ENCODE results near the gene DDX1. TPM values are rescaled to one million over a fixed set of nuclear protein-coding genes. Genes with fewer than 3 reads are reported as not detected.

The DDX1 gene
- total and polyA plus RNA-seq, 2 donors (not counting 3 experiments of a cell fraction or from before 2014, with no cell fraction given) = 41.2 to 117 TPM

DNA sequence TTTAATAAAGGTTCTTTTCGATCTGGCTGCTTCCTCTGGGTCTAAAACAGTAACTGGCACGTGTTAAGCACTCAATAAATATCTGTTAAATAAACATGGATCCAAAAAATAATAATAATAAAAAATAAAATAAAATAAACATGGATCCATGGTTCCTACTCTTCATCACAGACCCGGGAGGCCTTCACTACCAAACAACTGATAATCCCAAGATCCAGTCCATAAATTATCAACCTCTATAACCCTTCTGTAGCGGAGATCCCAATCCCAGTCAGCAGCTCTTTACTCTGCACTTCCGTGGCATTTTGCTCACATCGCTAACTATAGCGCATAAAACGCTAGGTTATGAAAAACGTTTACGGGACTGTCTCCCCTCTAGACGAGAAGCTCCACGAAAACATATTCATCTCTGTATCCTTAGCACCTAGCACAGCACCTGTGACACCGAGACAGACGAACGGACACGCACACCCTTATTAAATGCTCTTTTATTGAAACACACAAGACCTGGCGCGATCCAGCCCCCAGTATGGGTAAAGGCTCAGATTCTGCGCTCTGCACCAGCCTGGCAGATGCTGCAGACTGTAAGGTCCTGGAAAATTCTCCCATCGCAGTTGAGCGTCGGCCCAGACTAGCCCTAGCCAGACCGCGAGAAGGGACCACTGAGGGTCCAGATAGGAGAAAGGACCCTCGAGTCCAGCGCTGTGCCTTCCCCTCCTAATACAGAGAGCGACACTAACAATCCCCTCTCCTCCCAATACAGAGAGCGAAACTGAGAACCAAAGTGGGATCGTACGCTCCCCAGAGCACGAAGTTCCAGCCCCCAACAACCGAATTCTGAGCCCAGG, 31.3 kb upstream of the DDX1 start:
- DNase-seq (ENCODE audit: low read depth, low spot score) (peak; percentile 69), FAIRE-seq (no peak)
- H3K27me3 ChIP-seq (ENCODE audit: control insufficient read depth in 2 of 2, insufficient read depth in 2 of 2, low read length in 2 of 2) = no peaks in the 10 kb centered on the region
- intact Hi-C loops (cut with micrococcal nuclease) (loop anchor here (2.0 kb wide), 2 partner anchors 68 to 336 kb away; no protein-coding TSS in a partner anchor), dilution Hi-C loops (cut with MboI; ENCODE audit: extremely low pct_ligation_motif_present, low sequenced_read_pairs) (no loop called here)
- no peaks in the 10 kb centered on the region for H3K9me3 ChIP-seq (replicated peaks; ENCODE audit: control insufficient read depth, insufficient read depth, low read length)
- peak overlapping the region; percentile 81 for H3K4me2 ChIP-seq (ENCODE audit: insufficient read depth, low read length)
- H3K4me1 ChIP-seq (ENCODE audit: control insufficient read depth, extremely low read depth, insufficient read depth, low read length) = peaks cover 19% of the 10 kb centered on the region
- ChIA-PET POLR2A (interaction anchor here (0.9 kb wide), 1 partner anchor 13 kb away, joined by 4 read pairs; no protein-coding TSS in a partner anchor), CTCF (interaction anchor here (0.7 to 3.8 kb wide), 6 partner anchors 16 to 30 kb away, joined by 3 to 87 read pairs (median 4); no protein-coding TSS in a partner anchor)
- no TSS peak for BruUV-seq (replicated peaks)
- H3K4me3 ChIP-seq (replicated peaks in 1 of 3; ENCODE audit: insufficient read depth in 1 of 3, low read depth in 1 of 3, low read length in 3 of 3) = peak overlapping the region; percentile 86 to 100 (median 93)
- H3K27ac ChIP-seq (ENCODE audit: insufficient read depth, low read depth, low read length) = peak overlapping the region; percentile 73
- peak overlapping the region; percentile 67 for H3K9ac ChIP-seq (replicated peaks; ENCODE audit: extremely low read depth, insufficient read depth, low read length)
- peaks cover 2% of the 10 kb centered on the region for H4K20me1 ChIP-seq (replicated peaks; ENCODE audit: control insufficient read depth, extremely low read depth, insufficient read depth, low read length)
- H3K9me1 ChIP-seq (replicated peaks; ENCODE audit: control insufficient read depth, extremely low read depth, insufficient read depth, low read length) = no peaks in the 10 kb centered on the region
- H3K36me3 ChIP-seq (ENCODE audit: control insufficient read depth in 2 of 2, extremely low read depth in 1 of 2, insufficient read depth in 2 of 2, low read length in 2 of 2) = peaks cover 0 to 2% of the 10 kb centered on the region in 2 experiments
- peaks cover 30% of the 10 kb centered on the region for H3K79me2 ChIP-seq (ENCODE audit: control insufficient read depth, insufficient read depth, low read length)
- TF ChIP-seq, protein P1, sequence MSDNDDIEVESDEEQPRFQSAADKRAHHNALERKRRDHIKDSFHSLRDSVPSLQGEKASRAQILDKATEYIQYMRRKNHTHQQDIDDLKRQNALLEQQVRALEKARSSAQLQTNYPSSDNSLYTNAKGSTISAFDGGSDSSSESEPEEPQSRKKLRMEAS (IDR thresholded peaks at IDR 0.05; ENCODE audit: insufficient read depth, insufficient read length) = no peak
- TF ChIP-seq FOS (IDR thresholded peaks at IDR 0.05; ENCODE audit: borderline replicate concordance, insufficient read depth, low read length) = peak; percentile 6
- H2AFZ ChIP-seq (ENCODE audit: low read depth, low read length) = peak overlapping the region; percentile 100

DNA sequence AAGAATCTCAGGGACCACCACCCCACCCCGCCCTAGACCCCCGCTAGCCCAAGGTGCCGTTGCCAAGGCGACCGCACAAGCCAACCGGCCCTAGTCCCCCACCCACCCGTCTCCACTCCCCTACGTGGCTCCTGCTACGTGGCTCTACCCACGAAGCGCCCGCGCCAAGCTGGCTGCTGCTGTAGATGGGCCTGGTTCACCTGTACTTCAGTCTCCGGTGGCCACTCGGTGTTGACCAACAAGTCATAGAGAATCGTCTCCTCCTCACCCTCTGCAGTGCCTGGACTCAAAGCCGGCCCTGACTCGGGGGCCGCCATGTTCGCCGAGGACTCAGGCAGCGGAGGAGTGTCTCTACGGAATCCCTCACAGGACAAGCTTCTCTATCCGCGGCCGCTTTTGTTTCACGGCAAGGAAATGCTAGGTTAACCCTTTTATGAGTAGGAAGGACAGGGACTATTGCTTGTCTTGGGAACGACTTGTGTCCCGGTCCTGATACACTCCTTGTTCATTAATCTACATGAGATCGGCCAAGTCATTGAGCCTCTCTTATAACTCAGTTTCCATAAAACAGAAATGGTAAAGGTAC, 30.6 kb upstream of the DDX1 start, which contains the start of gene NBAS:
NBAS (minus strand) TSS at position 347 of the 586 bp plus-strand sequence; CDS start at position 317, 30 bp downstream.
- Histone ChIP-seq H3K4me2 (ENCODE audit: insufficient read depth, low read length) (peak within 1 kb of the TSS; percentile 99), H3K9me1 (replicated peaks; ENCODE audit: control insufficient read depth, extremely low read depth, insufficient read depth, low read length) (no peaks in the 10 kb centered on the region), H3K4me1 (ENCODE audit: control insufficient read depth, extremely low read depth, insufficient read depth, low read length) (peaks cover 19% of the 10 kb centered on the region), H3K9ac (replicated peaks; ENCODE audit: extremely low read depth, insufficient read depth, low read length) (peak within 1 kb of the TSS; percentile 67), H3K27me3 (ENCODE audit: control insufficient read depth in 2 of 2, insufficient read depth in 2 of 2, low read length in 2 of 2) (no peaks in the 10 kb centered on the region), H2AFZ (ENCODE audit: low read depth, low read length) (peak within 1 kb of the TSS; percentile 100), H3K36me3 (ENCODE audit: control insufficient read depth in 2 of 2, extremely low read depth in 1 of 2, insufficient read depth in 2 of 2, low read length in 2 of 2) (no peaks in the 10 kb centered on the region), H3K4me3 (replicated peaks in 1 of 3; ENCODE audit: insufficient read depth in 1 of 3, low read depth in 1 of 3, low read length in 3 of 3) (peak within 1 kb of the TSS; percentile 86 to 100 (median 93)), H3K27ac (ENCODE audit: insufficient read depth, low read depth, low read length) (peak within 1 kb of the TSS; percentile 73), H3K9me3 (replicated peaks; ENCODE audit: control insufficient read depth, insufficient read depth, low read length) (no peaks in the 10 kb centered on the region), H4K20me1 (replicated peaks; ENCODE audit: control insufficient read depth, extremely low read depth, insufficient read depth, low read length) (peaks cover 2% of the 10 kb centered on the region), H3K79me2 (ENCODE audit: control insufficient read depth, insufficient read depth, low read length) (peaks cover 30% of the 10 kb centered on the region)
- dilution Hi-C loops (cut with MboI; ENCODE audit: extremely low pct_ligation_motif_present, low sequenced_read_pairs) = no loop called here
- ChIA-PET POLR2A (interaction anchor here (0.8 to 0.9 kb wide), 2 partner anchors 12 to 16 kb away, joined by 3 to 4 read pairs; no protein-coding TSS in a partner anchor), CTCF (interaction anchor here (0.7 to 3.8 kb wide), 5 partner anchors 16 to 29 kb away, joined by 3 to 87 read pairs (median 5); no protein-coding TSS in a partner anchor)
- BruUV-seq (replicated peaks) = no TSS peak
- FAIRE-seq = peak; percentile 89
- DNase-seq (ENCODE audit: low read depth, low spot score) = peak; percentile 89
- no peak for TF ChIP-seq FOS (IDR thresholded peaks at IDR 0.05; ENCODE audit: borderline replicate concordance, insufficient read depth, low read length)
- no peak for TF ChIP-seq MYC (IDR thresholded peaks at IDR 0.05; ENCODE audit: low read depth, low read length)
- TF ChIP-seq GATA2 (IDR thresholded peaks at IDR 0.05; ENCODE audit: insufficient read depth, insufficient read length, low read depth, low read length) = no peak
- TF ChIP-seq JUN (IDR thresholded peaks at IDR 0.05; ENCODE audit: borderline replicate concordance, insufficient read depth, insufficient read length, low read depth) = no peak
- TF ChIP-seq POLR2A (IDR thresholded peaks at IDR 0.05; ENCODE audit: low read depth, low read length) = peak; percentile 76
- TF ChIP-seq POLR2AphosphoS5 (IDR thresholded peaks at IDR 0.05; ENCODE audit: insufficient read depth, low read depth, low read length) = peak; percentile 63
- TF ChIP-seq, protein P1 (IDR thresholded peaks at IDR 0.05; ENCODE audit: insufficient read depth, insufficient read length) = no peak
- no peak for TF ChIP-seq EZH2 (IDR thresholded peaks at IDR 0.05; ENCODE audit: borderline replicate concordance, low read depth, low read length, severe bottlenecking)
- TF ChIP-seq, protein P2, sequence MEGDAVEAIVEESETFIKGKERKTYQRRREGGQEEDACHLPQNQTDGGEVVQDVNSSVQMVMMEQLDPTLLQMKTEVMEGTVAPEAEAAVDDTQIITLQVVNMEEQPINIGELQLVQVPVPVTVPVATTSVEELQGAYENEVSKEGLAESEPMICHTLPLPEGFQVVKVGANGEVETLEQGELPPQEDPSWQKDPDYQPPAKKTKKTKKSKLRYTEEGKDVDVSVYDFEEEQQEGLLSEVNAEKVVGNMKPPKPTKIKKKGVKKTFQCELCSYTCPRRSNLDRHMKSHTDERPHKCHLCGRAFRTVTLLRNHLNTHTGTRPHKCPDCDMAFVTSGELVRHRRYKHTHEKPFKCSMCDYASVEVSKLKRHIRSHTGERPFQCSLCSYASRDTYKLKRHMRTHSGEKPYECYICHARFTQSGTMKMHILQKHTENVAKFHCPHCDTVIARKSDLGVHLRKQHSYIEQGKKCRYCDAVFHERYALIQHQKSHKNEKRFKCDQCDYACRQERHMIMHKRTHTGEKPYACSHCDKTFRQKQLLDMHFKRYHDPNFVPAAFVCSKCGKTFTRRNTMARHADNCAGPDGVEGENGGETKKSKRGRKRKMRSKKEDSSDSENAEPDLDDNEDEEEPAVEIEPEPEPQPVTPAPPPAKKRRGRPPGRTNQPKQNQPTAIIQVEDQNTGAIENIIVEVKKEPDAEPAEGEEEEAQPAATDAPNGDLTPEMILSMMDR (IDR thresholded peaks at IDR 0.05; ENCODE audit: extremely low read depth in 1 of 2, insufficient read depth in 1 of 2, low read depth in 1 of 2, low read length in 2 of 2) = no peak
- intact Hi-C loops (cut with micrococcal nuclease) = loop anchor here (1.0 to 2.0 kb wide), 5 partner anchors 18 to 391 kb away; no protein-coding TSS in a partner anchor

Data from endothelial cell of umbilical vein (primary cell).